ENCODE measurements around the gene UTP18.
"Not testable (repeated sequence)": the region's sequence is repeated elsewhere in the genome, so short reads cannot be mapped to it uniquely, and the experiment has no call there.

The UTP18 gene

DNA sequence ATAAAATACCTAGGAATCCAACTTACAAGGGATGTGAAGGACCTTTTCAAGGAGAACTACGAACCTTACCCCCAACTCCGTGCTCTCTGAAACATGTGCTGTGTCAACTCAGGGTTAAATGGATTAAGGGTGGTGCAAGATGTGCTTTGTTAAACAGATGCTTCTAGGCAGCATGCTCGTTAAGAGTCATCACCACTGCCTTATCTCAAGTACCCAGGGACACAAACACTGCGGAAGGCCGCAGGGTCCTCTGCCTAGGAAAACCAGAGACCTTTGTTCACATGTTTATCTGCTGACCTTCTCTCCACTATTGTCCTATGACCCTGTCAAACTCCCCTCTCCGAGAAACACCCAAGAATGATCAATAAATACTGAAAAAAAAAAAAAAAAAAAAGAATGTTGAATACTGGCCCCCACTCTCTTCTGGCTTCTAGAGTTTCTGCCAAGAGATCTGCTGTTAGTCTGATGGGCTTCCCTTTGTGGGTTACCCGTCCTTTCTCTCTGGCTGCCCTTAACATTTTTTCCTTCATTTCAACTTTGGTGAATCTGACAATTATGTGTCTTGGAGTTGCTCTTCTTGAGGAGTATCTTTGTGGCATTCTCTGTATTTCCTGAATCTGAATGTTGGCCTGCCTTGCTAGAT is 70.6 kb downstream of the UTP18 start:
- not testable (repeated sequence) for DNase-seq (ENCODE audit: low read depth in 2 of 2)

- no peak for DNase-seq (ENCODE audit: low read depth in 2 of 2)
These were observed 74.8 kb downstream of the UTP18 start for GRCh38 chr17:51335006-51335590.

GRCh38 chr17:51335883-51336822 is 75.8 kb downstream of the UTP18 start:
- DNase-seq (ENCODE audit: low read depth in 2 of 2) = no peak

DNA sequence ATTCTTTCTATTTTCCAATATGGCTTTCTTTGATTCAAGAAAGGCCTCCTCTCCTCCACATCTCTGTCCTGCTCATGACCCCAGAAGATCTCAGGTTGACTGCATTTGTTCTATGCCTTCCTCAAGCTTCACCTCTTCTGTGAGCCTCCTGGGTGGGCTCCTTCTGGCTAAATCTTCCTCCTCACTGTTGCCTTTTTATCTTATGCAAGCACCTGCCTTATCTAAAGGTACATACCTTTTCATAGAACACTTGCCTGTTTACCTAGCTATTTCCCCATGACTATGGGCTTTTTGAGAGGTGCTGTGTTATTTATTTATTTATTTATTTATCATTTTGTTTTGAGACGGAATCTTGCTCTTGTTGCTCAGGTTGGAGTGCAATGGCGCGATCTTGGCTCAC is 81.1 kb downstream of the UTP18 start:
- no peak for DNase-seq (ENCODE audit: low read depth in 2 of 2)

DNA sequence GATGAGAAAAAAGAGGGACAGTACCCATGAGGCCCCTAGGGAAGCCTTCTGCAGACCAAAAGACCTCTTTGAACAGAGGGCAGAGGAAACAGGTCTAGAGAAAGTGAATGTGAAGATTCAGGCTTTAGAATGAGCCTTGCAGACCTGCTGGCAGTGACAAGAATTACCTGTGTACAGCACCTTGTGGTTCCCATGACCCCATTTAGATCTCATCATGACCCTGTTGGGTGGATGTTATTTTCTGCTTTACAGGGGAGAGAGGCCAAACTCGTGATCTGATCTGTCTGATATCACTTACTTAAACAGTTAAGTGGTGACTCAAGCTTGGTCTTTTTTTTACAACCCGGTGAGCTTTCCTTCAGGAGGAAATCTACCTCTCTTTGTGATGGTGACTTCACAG is 81.9 kb downstream of the UTP18 start:
- no peak for DNase-seq (ENCODE audit: low read depth in 2 of 2)

GRCh38 chr17:51344532-51344931 is 84.2 kb downstream of the UTP18 start:
- no peak for DNase-seq (ENCODE audit: low read depth in 2 of 2)

DNA sequence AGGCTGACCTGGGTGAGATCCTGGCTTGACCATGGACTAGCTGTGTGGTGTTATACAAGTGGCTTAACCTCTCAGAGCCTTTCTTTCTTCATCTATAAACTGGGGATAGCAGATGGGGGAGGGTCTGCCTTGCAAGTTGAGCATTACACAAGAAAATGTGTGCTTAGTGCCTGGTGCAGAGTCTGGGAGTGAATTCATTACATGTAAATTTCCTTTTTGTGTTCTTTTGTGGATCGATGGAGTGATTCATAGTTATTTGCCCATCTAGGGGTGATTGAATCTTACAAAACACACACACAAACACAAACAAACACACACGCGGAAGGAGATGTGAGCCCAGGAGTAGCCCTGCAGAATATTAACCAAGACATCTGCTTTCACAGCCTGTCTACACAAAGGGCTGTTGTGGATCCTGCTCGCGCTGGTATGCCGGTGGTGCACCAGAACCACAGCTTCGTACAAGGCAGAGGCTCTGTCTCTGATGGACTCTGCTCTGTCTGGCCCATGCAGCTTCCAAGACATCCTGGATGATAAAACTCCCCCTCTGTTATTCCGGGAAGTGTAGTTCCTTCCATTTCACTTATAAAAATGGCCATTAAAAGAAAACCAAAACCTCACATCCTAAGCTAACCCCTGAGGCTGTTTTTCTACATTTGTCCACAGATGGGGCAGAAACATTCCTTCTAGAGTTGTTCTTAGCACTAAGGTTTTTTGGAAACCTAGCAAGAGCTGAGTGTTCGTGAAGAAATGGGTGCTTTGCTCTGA is 86.1 kb downstream of the UTP18 start:
- no peak for DNase-seq (ENCODE audit: low read depth in 2 of 2)

Data from stimulated activated CD4-positive, alpha-beta T cell treated with anti-CD3 and anti-CD28 coated beads, Interleukin-1b, Interleukin-23, amount 100 ng/mL, for 4 hours (primary cell).